Activated naive CD4-positive, alpha-beta T cell treated with anti-CD3 and anti-CD28 coated beads, Interleukin-2, amount 10 ng/mL, durations not matched to agents 7 days and 5 days (primary cell): ENCODE measurements around the gene LRRC2.

Experiments
- CTCF ChIA-PET: fragments of 350-600 bp; sonication (Branson Sonifier 250); formaldehyde crosslinking; loops from one replicate; lab custom pipeline; 2021; ENCODE audit warnings: antibody characterized with exemption; lab: Charles Lee
- DNase-seq: peaks from one replicate; pipeline ENCODE4 v3.0.0-alpha.2; 2020
- H3K27ac Mint-ChIP-seq: one replicate; pipeline ENCODE4 v1.8.0; 2021; ENCODE audit warnings: mild to moderate bottlenecking, moderate library complexity, mixed read lengths
- H3K27me3 Mint-ChIP-seq: one replicate; pipeline ENCODE4 v1.8.0; 2021; ENCODE audit warnings: mild to moderate bottlenecking, mixed read lengths
- H3K36me3 Mint-ChIP-seq: one replicate; pipeline ENCODE4 v1.8.0; 2021; ENCODE audit warnings: mixed read lengths
- H3K4me1 Mint-ChIP-seq: one replicate; pipeline ENCODE4 v1.8.0; 2021; ENCODE audit warnings: mixed read lengths
- H3K4me3 Mint-ChIP-seq: one replicate; pipeline ENCODE4 v1.8.0; 2021; ENCODE audit warnings: mild to moderate bottlenecking, moderate library complexity, mixed read lengths
- H3K9me3 Mint-ChIP-seq: one replicate; pipeline ENCODE4 v1.8.0; 2021; ENCODE audit warnings: mixed read lengths

Gene LRRC2

DNA sequence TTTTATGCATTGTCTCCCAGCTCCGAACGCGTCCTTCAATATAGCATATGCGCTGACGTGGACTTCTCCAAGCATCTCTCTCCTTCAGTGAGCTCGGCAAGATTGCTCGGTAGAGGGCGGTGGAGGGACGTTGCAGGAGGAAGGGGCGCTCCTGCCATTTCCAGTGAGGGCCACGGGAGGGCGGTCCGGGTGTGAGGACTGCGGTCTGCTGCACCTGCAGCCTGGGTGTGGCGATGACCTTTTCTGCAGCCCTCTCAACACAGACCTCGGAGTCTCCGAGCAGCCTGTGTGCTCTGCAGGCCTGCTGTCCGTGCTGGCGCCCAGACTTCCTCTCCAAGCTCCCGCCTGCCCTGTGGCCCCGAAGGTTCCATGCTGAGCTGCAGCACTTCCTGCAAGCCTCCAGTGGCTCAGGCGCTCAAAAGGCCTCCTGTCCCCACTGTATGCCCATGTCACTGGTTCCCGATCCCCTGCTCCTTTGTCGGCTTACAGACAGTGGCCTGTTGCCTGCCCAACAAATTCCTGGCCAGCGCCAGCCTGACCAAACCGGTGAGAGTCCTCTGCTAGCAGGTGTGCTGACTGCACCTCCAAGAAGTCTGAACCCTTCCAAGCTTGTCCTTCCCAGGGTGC, 77.3 kb downstream of the LRRC2 start:
- peak overlapping the region; percentile 24 for H3K4me3 Mint-ChIP-seq
- DNase-seq, result peak; percentile 97
- CTCF ChIA-PET, result interaction anchor here (0.7 to 7.9 kb wide), 57 partner anchors 9 to 406 kb away, joined by 3 to 187 read pairs (median 4); partner anchors contain the start of genes CCR5AS, CCRL2, LRRC2 and RTP3
- H3K27me3 Mint-ChIP-seq, result peaks cover 9% of the 10 kb centered on the region
- H3K36me3 Mint-ChIP-seq, result no peaks in the 10 kb centered on the region
- H3K9me3 Mint-ChIP-seq, result no peaks in the 10 kb centered on the region
- no peak overlapping the region for H3K27ac Mint-ChIP-seq
- peaks cover 37% of the 10 kb centered on the region for H3K4me1 Mint-ChIP-seq

DNA sequence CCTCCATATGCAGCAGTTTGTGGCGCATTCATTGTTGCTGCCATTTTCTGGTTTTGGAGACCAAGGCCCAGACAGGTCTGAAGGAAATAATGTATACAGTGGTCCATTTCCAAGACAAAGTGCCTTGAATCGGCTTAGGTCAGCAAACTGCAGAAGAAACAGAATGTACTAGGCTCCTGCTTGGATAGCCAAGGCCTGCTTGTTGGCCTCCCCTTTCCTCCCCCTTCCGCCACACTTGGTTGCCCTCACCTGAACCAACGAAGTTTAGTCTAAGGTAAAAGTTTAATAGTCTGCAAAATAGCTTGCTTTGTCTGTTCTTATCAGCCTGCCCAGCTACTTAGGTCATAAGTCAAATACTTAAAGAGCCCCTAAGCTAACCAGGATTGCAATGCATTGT, 80.3 kb downstream of the LRRC2 start:
- no peak for DNase-seq
- no peak overlapping the region for H3K27ac Mint-ChIP-seq
- H3K27me3 Mint-ChIP-seq, result peaks cover 26% of the 10 kb centered on the region
- CTCF ChIA-PET, result interaction anchor here (4.5 to 7.9 kb wide), 2 partner anchors 53 to 145 kb away, joined by 68 to 187 read pairs; no protein-coding TSS in a partner anchor
- no peaks in the 10 kb centered on the region for H3K9me3 Mint-ChIP-seq
- H3K4me3 Mint-ChIP-seq, result no peak overlapping the region
- no peaks in the 10 kb centered on the region for H3K36me3 Mint-ChIP-seq
- H3K4me1 Mint-ChIP-seq, result peaks cover 23% of the 10 kb centered on the region

DNA sequence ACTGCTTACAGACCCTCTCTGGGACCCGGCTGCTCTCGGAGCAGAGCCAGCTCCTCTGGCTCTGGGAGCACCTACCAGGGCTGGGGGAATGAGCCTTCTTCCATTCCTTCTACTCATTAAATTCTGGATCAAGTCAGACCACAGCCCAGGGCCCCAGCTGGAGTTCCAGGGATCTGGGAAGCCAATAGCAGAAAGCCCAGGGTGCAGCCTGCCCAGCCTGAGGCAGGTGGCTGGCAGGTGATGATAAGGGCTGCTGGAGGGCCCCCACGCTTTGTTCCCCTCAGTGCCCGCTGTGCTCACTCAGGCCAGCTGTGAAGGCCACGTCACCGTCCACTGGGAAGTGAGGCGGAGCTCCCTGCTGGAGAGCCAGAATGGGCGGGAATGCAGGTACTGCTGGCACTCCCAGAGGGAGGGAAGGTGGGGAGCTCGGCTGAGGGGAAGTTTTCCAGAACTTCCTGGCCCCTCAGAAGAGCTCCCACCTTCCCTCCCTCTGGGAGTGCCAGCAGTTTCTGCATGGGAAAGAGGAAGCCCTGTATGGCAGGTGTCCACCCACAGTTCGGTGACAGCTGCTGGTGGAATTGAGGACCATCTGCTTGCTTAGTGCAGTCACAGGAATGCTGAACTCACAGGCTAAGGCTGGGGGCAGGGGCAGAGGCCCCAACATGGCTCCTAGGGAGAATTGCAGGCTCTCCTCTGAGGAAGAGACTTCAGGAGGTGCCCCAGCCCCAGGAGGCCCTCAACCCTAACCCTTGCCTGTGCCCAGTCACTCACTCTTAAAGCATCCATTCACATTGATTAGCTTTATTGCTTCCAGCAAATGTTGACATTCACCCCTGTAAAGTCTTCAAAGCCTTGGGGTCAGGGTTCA, 81.0 kb downstream of the LRRC2 start:
- DNase-seq, result no peak
- CTCF ChIA-PET, result interaction anchor here (7.9 kb wide), 1 partner anchor 146 kb away, joined by 187 read pairs; no protein-coding TSS in a partner anchor
- peaks cover 32% of the 10 kb centered on the region for H3K27me3 Mint-ChIP-seq
- H3K4me3 Mint-ChIP-seq, result no peak overlapping the region
- H3K4me1 Mint-ChIP-seq, result peaks cover 17% of the 10 kb centered on the region
- H3K27ac Mint-ChIP-seq, result no peak overlapping the region
- no peaks in the 10 kb centered on the region for H3K36me3 Mint-ChIP-seq
- no peaks in the 10 kb centered on the region for H3K9me3 Mint-ChIP-seq

DNA sequence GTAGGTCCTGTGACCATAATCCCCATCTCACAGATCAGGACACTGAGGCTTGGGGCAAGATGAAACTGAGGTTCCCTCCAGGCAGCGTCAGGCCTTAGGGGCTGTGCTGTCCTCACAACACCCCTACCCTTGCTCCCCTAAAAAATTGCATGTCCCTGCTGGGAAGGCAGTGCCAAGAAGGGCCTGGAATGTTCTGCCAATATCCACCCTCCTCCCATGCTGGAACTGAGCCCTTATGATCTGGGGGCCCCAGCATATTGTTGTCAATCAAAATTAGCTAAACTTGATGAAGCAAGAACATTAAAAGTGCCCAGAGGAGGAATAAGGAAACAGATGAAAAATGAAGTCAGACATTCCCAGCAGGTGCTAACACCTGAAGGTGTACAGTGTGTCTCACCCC, 81.7 kb downstream of the LRRC2 start:
- no peak overlapping the region for H3K27ac Mint-ChIP-seq
- no peaks in the 10 kb centered on the region for H3K36me3 Mint-ChIP-seq
- H3K4me3 Mint-ChIP-seq, result no peak overlapping the region
- peaks cover 40% of the 10 kb centered on the region for H3K27me3 Mint-ChIP-seq
- no peak for DNase-seq
- CTCF ChIA-PET, result interaction anchor here (7.9 kb wide), 1 partner anchor 146 kb away, joined by 187 read pairs; no protein-coding TSS in a partner anchor
- H3K4me1 Mint-ChIP-seq, result peaks cover 10% of the 10 kb centered on the region
- H3K9me3 Mint-ChIP-seq, result no peaks in the 10 kb centered on the region

DNA sequence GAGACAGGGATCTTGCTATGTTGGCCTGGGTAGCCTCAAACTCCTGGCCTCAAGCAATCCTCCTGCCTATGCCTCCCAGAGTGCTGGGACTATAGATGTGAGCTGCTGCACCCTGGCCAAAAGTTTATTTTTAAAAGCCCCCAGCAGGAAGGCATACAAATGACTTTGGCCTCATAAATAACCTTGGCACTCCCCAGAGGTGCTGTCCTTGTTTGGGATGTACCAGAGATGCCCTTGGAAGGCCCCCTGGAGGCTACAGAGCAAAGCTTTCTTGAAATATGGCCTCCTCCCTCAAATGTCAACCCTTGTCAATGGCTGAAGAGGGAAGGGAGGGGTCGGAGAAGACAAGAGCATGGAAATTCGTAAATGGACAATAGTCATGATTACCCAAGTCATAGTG, 82.3 kb downstream of the LRRC2 start:
- no peak for DNase-seq
- Mint-ChIP-seq H3K27ac (no peak overlapping the region), H3K27me3 (peaks cover 45% of the 10 kb centered on the region), H3K4me1 (peaks cover 4% of the 10 kb centered on the region), H3K9me3 (no peaks in the 10 kb centered on the region), H3K4me3 (no peak overlapping the region), H3K36me3 (no peaks in the 10 kb centered on the region)
- CTCF ChIA-PET, result interaction anchor here (0.6 to 7.9 kb wide), 2 partner anchors 75 to 147 kb away, joined by 3 to 187 read pairs; no protein-coding TSS in a partner anchor

DNA sequence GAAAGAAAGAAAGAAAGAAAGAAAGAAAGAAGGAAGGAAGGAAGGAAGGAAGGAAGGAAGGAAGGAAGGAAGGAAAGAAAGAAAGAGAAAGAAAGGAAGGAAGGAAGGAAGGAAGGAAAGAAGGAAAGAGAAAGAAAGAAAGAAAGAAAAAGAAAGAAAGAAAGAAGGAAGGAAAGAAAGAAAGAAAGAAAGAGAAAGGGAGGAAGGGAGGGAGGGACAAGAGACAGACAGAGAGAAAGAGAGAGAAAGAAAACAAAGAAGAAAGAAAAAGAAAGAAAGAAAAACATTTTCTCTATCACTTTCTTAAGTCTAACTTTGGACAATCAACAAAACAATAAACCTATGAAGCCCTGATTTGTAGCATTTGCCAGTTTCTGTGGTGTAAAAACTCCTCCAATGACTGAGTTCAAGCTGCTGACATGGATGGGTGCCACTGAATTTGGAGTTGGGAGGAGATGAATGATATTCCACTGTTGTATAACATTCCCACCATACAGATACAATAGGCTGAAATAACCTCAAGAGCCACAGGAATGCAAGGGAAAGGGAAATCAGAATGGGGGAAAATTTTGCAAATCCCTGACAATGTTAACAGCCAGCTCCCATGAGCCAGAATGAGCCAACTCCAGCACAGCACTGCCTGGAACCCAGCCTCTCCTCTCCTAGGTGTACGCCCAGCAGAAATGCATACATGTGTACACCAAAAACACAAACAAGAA, 83.3 kb downstream of the LRRC2 start:
- Mint-ChIP-seq H3K27ac (no peak overlapping the region), H3K4me3 (no peak overlapping the region), H3K4me1 (no peaks in the 10 kb centered on the region), H3K27me3 (peaks cover 55% of the 10 kb centered on the region), H3K36me3 (no peaks in the 10 kb centered on the region), H3K9me3 (no peaks in the 10 kb centered on the region)
- CTCF ChIA-PET, result interaction anchor here (0.5 kb wide), 1 partner anchor 1481 kb away, joined by 4 read pairs; no protein-coding TSS in a partner anchor
- DNase-seq, result no peak

DNA sequence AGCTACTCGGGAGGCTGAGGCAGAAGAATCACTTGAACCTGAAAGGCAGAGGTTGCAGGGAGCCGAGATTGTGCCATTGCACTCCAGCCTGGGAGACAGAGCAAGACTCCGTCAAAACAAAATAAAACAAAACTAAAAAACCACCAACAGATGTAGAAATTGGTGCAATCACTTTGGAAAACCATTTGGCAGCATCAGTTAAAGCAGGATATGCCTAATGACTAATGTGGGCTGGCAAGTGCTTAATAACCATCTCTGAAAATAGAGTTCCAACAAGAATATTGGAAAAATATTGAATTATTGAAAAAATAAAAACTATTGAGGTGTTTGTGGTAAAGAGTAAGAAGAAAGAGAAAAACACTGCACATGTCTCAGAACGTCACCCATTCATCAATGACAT, 84.5 kb downstream of the LRRC2 start:
- no peak for DNase-seq
- H3K4me3 Mint-ChIP-seq, result no peak overlapping the region
- peaks cover 63% of the 10 kb centered on the region for H3K27me3 Mint-ChIP-seq
- H3K9me3 Mint-ChIP-seq, result no peaks in the 10 kb centered on the region
- no peaks in the 10 kb centered on the region for H3K4me1 Mint-ChIP-seq
- CTCF ChIA-PET, result no interaction called here
- no peak overlapping the region for H3K27ac Mint-ChIP-seq
- no peaks in the 10 kb centered on the region for H3K36me3 Mint-ChIP-seq

DNA sequence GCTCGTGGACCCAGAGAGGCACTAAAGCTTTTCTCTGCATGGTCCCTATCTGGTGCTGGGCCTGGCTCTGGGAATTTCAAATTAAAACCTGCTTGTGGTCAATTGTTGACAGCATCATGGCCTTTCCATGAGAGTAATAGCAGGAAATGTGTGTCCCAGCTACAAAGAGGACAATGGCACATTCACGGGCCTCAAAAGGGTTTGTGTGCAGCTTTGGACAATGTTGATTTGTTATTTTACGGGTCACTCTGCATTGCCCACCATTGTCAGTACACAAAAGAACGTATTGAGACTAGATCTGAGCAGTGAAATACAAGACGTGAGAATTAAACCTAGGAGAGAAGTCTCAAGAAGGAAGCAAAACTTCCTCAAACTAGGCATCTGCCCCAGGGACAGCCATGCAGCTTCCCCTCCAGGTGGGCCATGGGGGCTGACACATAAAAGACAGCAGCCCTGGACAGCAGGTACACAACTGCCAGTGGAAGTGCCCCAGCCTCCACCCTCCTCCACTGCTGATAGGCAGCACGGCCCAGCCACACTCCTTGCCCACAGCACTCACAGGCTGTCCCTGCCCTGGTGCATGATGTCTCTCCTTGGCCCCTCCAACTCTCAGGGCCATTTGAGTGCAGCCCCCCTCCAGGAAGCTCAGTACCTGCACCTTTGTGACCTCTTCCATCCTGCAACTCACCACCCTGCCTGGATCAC, 85.5 kb downstream of the LRRC2 start:
- no peak overlapping the region for H3K4me3 Mint-ChIP-seq
- H3K4me1 Mint-ChIP-seq, result no peaks in the 10 kb centered on the region
- CTCF ChIA-PET, result interaction anchor here (1.0 kb wide), 1 partner anchor 8 kb away, joined by 3 read pairs; no protein-coding TSS in a partner anchor
- DNase-seq, result no peak
- H3K27ac Mint-ChIP-seq, result no peak overlapping the region
- peaks cover 56% of the 10 kb centered on the region for H3K27me3 Mint-ChIP-seq
- H3K36me3 Mint-ChIP-seq, result no peaks in the 10 kb centered on the region
- no peaks in the 10 kb centered on the region for H3K9me3 Mint-ChIP-seq

DNA sequence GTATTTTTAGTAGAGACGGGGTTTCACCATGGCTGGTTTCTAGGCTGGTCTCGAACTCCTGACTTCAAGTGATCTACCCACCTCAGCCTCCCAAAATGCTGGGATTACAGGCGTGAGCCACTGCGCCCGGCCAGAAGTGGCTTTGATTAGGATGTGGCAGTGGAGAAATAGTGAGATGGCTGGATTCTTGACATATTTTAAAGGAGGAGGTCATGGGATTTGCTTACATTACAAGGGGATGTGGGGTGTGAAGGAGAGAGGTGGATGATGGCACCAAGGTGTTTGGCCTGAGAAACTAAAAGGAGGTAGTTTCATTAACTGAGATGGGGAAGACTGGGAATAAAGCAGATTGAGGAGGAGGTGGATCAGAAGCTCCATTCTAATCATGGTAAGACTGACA, 86.4 kb downstream of the LRRC2 start:
- H3K4me3 Mint-ChIP-seq, result no peak overlapping the region
- H3K9me3 Mint-ChIP-seq, result peaks cover 8% of the 10 kb centered on the region
- CTCF ChIA-PET, result interaction anchor here (1.0 kb wide), 1 partner anchor 9 kb away, joined by 3 read pairs; no protein-coding TSS in a partner anchor
- H3K36me3 Mint-ChIP-seq, result no peaks in the 10 kb centered on the region
- no peaks in the 10 kb centered on the region for H3K4me1 Mint-ChIP-seq
- H3K27me3 Mint-ChIP-seq, result peaks cover 66% of the 10 kb centered on the region
- DNase-seq, result no peak
- H3K27ac Mint-ChIP-seq, result no peak overlapping the region

DNA sequence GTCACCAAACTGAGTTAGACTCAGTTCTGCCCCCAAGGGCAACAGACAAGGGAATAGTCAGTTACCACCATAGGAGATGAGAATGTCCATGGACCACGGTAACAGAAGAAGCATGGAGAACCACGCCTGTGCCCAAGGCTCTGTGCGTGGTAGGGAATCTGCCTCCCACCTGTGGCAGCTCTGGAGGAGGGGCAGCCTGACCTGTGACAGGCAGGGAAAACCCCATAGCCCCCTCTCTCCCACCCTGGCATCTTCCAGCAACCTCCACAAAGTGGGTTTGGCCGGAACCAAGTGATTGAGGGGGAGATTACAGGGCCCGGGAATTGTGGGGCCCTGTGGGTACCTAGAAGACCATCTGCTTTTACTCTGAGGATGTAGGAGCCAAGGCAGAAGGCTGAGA, 87.1 kb downstream of the LRRC2 start:
- Mint-ChIP-seq H3K9me3 (peaks cover 13% of the 10 kb centered on the region), H3K4me1 (no peaks in the 10 kb centered on the region), H3K27ac (no peak overlapping the region), H3K27me3 (peaks cover 69% of the 10 kb centered on the region), H3K4me3 (no peak overlapping the region), H3K36me3 (no peaks in the 10 kb centered on the region)
- CTCF ChIA-PET, result interaction anchor here (1.6 kb wide), 1 partner anchor 10 kb away, joined by 4 read pairs; no protein-coding TSS in a partner anchor
- no peak for DNase-seq

DNA sequence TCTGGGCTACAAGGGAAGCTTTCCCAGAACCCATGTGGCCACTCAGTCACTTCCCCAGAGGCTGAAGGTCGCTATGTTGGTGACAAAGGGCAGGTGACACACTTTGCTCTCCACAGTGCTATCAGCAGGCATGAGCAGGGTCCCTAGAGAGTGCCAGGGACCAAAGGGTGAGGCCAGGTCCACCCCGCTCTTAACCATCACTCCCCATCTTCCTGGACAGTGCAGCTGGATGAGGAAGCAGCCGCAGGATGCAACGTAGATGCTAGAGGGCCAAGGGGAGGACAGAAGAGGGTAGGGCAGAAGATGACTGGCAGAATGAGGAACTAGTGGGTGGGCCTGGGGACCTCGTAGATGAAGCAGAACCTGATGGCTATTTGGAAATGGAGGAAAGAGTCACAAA, 87.8 kb downstream of the LRRC2 start:
- H3K4me3 Mint-ChIP-seq, result no peak overlapping the region
- H3K4me1 Mint-ChIP-seq, result no peaks in the 10 kb centered on the region
- CTCF ChIA-PET, result interaction anchor here (1.6 kb wide), 1 partner anchor 10 kb away, joined by 4 read pairs; no protein-coding TSS in a partner anchor
- H3K27me3 Mint-ChIP-seq, result peaks cover 73% of the 10 kb centered on the region
- no peak for DNase-seq
- H3K27ac Mint-ChIP-seq, result no peak overlapping the region
- H3K36me3 Mint-ChIP-seq, result no peaks in the 10 kb centered on the region
- H3K9me3 Mint-ChIP-seq, result peaks cover 13% of the 10 kb centered on the region

DNA sequence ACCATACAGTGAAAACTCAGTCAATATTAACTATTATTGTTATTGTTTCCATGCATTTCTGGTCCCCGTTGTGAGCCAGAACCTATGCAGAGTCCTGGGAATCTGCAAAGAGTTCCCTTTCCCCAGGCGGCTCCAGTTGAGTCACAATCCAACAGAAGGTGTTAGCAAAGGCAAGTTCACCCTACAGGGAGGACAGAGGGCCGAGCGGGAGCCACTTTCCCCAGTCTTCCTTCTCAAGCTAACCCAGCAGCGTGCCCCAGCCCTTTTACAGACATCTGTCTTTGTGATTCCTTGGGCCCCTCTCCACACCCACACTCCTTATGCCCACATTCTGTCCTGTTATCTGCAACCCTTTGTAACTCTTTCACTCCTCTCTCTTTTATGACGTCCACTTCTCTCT, 88.3 kb downstream of the LRRC2 start:
- H3K27ac Mint-ChIP-seq, result no peak overlapping the region
- peaks cover 13% of the 10 kb centered on the region for H3K9me3 Mint-ChIP-seq
- H3K4me3 Mint-ChIP-seq, result no peak overlapping the region
- CTCF ChIA-PET, result interaction anchor here (1.6 kb wide), 1 partner anchor 11 kb away, joined by 4 read pairs; no protein-coding TSS in a partner anchor
- peaks cover 77% of the 10 kb centered on the region for H3K27me3 Mint-ChIP-seq
- H3K4me1 Mint-ChIP-seq, result no peaks in the 10 kb centered on the region
- no peaks in the 10 kb centered on the region for H3K36me3 Mint-ChIP-seq
- DNase-seq, result no peak

DNA sequence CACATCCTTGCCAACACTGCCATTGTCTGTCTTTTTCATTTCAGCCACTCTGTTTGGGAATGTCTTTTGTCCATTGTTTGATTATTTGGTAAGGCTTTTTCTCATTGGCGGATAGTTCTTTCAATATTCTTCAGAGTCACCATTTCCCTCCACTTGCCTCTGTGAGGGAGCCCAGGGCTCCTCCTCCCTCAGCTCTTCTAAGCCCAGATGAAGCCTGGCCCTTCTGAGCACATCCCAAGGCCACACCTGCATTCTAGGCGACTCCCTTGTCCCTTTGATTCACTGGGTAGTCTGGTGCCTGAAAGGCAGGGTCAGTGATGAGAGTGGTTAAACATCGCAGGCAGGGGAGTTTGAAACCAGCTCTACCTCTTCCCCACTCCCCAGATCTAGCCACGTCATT, 89.0 kb downstream of the LRRC2 start:
- Mint-ChIP-seq H3K27me3 (peaks cover 77% of the 10 kb centered on the region), H3K9me3 (peaks cover 13% of the 10 kb centered on the region), H3K27ac (no peak overlapping the region), H3K4me1 (no peaks in the 10 kb centered on the region), H3K36me3 (no peaks in the 10 kb centered on the region), H3K4me3 (no peak overlapping the region)
- DNase-seq, result no peak
- CTCF ChIA-PET, result interaction anchor here (1.6 to 4.2 kb wide), 2 partner anchors 12 kb away, joined by 4 to 21 read pairs; no protein-coding TSS in a partner anchor
